Measurements from ENCODE around the gene ZNF154.
A peak's percentile ranks its signal among the peaks of the same experiment; 100 is the strongest.

Gene ZNF154

DNA sequence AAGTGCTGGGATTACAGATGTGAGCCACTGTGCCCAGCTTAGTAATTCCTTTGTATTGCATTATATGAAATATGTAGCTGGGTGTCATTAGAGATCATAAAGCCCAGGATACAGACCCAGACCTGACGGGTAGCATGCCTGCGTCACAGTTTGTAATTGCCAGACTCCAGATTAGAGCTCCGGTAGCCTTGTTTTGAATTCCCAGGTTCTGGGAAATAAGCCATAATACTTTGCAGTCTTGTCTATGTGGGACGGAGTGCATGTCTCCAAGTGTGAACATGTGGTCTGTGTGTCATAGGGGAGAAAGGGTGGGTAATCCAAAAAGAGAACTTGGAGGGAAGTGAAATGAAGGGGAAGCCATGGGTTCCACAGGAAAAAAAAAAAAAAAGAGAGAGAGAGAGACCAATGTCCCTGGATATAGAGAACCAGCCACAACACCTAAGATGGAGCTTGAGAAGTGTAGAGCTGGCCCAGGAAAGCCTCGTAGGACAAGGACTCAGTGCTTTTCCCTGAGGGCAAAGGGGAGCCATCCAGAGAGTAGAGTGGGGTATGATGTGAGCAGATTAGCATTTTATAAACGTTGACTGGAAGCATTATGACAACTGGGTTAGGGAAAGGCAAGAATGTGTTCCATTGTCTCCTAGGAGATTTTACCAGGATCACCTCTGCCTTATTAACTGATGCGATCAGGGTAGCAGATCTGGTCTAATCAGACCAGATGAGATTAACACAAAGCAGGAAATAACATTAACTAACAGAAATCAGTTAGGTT, 37.7 kb downstream of the ZNF154 start:
- Histone ChIP-seq H3K4me1 (ENCODE audit: control insufficient read depth, insufficient read depth, low read length) (no peaks in the 10 kb centered on the region), H3K9me3 (ENCODE audit: control insufficient read depth, insufficient read depth, low read length) (no peaks in the 10 kb centered on the region), H3K4me3 (ENCODE audit: low read depth, low read length) (no peak overlapping the region), H3K36me3 (ENCODE audit: control insufficient read depth, insufficient read depth, low read length) (no peaks in the 10 kb centered on the region), H3K27me3 (ENCODE audit: control insufficient read depth, insufficient read depth, low read length) (peaks cover 7% of the 10 kb centered on the region), H3K9ac (ENCODE audit: low read depth, low read length) (no peak overlapping the region)

DNA sequence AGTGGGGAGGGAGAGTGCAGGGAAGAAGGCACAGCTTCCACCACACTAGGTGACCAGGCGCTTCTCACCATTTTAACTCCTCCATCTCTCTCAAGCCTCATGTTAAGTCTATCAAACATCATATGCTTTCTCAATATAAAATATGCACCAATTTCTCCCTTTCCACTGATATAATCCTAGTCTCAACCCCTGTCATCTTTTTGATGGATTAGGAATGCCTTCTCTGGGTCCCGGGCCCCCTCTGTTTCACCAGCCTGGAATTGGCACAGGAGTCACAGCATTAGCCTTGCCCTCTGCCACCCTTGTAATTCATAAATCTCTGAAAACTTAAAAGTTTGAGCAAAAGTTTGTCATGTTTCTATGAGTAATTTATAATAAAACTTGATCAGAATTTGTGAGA, 40.4 kb downstream of the ZNF154 start, which contains the start of gene ZSCAN4:
Gene ZSCAN4, plus strand, starts transcription at position 301 of the 400 bp plus-strand sequence. CDS start 7,211 bp downstream, outside the sequence.
- no peak within 1 kb of the TSS for H3K9ac ChIP-seq (ENCODE audit: low read depth, low read length)
- peaks cover 2% of the 10 kb centered on the region for H3K4me1 ChIP-seq (ENCODE audit: control insufficient read depth, insufficient read depth, low read length)
- H3K4me3 ChIP-seq (ENCODE audit: low read depth, low read length), result no peak within 1 kb of the TSS
- no peaks in the 10 kb centered on the region for H3K36me3 ChIP-seq (ENCODE audit: control insufficient read depth, insufficient read depth, low read length)
- peaks cover 11% of the 10 kb centered on the region for H3K27me3 ChIP-seq (ENCODE audit: control insufficient read depth, insufficient read depth, low read length)
- no peaks in the 10 kb centered on the region for H3K9me3 ChIP-seq (ENCODE audit: control insufficient read depth, insufficient read depth, low read length)

DNA sequence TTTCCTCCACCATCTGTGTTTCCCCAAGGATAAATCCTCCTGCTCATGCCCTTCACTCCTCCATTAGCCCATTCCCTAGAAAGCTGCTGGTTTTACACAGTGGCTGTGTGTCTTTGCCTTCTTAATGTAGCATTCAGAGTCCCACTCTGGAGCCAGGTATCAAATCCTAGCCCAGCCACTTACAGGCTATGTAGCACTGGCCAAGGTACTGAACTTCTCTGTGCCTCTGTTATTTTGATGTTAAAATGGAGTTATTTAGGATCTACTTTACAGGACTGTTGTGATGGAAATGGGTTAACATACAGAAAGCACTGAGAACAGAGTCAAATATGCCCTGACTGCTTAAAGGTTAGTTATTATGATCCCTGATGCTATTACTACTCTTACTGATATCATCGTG, 41.8 kb downstream of the ZNF154 start:
- H3K4me1 ChIP-seq (ENCODE audit: control insufficient read depth, insufficient read depth, low read length), result peaks cover 2% of the 10 kb centered on the region
- H3K9me3 ChIP-seq (ENCODE audit: control insufficient read depth, insufficient read depth, low read length), result no peaks in the 10 kb centered on the region
- no peaks in the 10 kb centered on the region for H3K36me3 ChIP-seq (ENCODE audit: control insufficient read depth, insufficient read depth, low read length)
- no peak overlapping the region for H3K4me3 ChIP-seq (ENCODE audit: low read depth, low read length)
- peaks cover 14% of the 10 kb centered on the region for H3K27me3 ChIP-seq (ENCODE audit: control insufficient read depth, insufficient read depth, low read length)
- H3K9ac ChIP-seq (ENCODE audit: low read depth, low read length), result no peak overlapping the region

DNA sequence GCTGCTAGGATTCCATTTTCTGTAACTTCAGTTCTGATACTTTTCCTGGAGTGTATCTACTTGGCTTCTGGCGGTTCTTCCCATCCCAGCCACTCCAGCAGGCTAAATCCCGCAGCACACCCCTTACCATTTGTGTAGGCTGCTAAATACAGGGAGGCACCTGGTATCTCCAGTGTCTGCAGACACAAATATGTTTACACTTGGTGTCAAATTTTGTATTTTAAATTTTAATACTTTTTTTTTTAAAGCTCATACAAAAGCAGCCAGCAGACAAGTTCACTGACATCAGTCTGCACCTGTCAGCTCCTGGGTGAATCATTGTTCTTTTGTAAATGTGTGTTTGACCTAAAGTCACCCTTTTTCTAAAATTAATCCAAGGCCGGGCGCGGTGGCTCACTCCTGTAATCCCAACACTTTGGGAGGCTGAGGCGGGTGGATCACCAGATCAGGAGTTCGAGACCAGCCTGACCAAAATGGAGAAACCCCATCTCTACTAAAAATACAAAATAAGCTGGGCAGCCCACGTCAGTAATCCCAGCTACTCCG, 43.7 kb downstream of the ZNF154 start:
- Histone ChIP-seq H3K9me3 (ENCODE audit: control insufficient read depth, insufficient read depth, low read length) (no peaks in the 10 kb centered on the region), H3K9ac (ENCODE audit: low read depth, low read length) (no peak overlapping the region), H3K36me3 (ENCODE audit: control insufficient read depth, insufficient read depth, low read length) (no peaks in the 10 kb centered on the region), H3K4me1 (ENCODE audit: control insufficient read depth, insufficient read depth, low read length) (peaks cover 2% of the 10 kb centered on the region), H3K27me3 (ENCODE audit: control insufficient read depth, insufficient read depth, low read length) (peaks cover 19% of the 10 kb centered on the region), H3K4me3 (ENCODE audit: low read depth, low read length) (no peak overlapping the region)

DNA sequence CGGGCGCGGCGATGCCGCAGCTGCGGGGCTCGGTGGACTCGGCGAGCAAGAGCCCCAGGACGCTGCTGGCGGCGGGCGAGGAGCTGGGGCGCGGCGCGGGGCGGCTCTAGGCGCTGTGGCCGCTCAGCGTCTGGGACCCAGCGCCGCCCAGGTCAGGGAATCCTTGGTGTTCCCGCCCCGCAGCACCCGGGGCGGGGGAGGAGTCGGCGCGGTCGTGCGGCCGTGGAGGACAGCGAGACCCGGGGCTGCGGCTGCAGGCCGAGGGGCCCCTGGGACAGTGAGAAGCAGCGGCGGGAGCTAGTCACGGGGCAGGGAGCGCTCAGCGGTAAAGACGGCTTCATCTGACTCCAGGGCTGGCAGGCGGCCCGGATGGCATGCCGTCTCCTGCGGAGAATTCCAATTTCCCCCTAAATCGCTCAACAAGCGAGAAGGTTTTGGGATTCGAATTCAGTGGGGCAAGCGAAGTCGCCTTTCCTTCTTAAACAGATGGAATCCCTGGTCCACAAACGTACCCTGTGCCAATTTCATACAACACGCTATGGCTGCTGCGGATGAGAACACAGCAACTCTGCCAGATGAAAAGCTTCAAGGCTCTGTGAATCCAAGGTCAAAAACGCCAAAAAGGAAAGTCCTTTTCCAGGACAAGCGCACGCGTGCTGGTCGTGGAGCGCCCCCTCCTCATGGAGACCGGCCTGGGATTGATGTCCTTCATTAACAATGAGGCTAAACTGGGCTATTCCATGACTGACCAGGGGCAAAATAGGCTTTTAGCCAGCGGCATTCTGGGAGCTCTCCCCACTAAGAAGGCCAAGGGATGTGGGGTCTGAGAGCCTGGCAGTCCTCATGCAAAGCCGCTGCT, 44.5 kb downstream of the ZNF154 start:
- peak overlapping the region; percentile 52 for H3K4me3 ChIP-seq (ENCODE audit: low read depth, low read length)
- peak overlapping the region; percentile 47 for H3K9ac ChIP-seq (ENCODE audit: low read depth, low read length)

DNA sequence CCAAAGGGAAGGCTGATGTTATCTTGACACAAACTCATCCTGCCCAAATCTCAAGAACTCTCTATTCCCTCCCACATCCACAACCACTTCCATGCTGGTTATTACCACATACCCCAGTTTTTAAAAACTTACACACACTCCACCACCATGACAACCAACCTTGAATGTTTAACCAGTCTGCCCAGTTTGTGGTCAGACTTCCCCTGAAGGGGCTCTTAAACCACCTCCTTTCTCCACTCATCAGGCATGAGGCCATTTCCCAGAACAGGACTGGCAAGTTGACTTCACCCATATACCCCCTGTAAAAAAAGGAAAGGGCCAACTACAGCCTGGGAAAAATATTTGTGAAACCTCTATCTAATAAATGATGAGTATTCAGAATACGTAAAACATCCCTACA, 52.7 kb downstream of the ZNF154 start:
- Histone ChIP-seq H3K4me3 (ENCODE audit: low read depth, low read length) (no peak overlapping the region), H3K36me3 (ENCODE audit: control insufficient read depth, insufficient read depth, low read length) (no peaks in the 10 kb centered on the region), H3K9ac (ENCODE audit: low read depth, low read length) (no peak overlapping the region), H3K27me3 (ENCODE audit: control insufficient read depth, insufficient read depth, low read length) (peaks cover 25% of the 10 kb centered on the region), H3K9me3 (ENCODE audit: control insufficient read depth, insufficient read depth, low read length) (no peaks in the 10 kb centered on the region), H3K4me1 (ENCODE audit: control insufficient read depth, insufficient read depth, low read length) (no peaks in the 10 kb centered on the region)

More for the DNA sequence above, 44.5 kb downstream of the ZNF154 start:
- H3K9me3 ChIP-seq (ENCODE audit: control insufficient read depth, insufficient read depth, low read length), result no peaks in the 10 kb centered on the region
- peaks cover 2% of the 10 kb centered on the region for H3K4me1 ChIP-seq (ENCODE audit: control insufficient read depth, insufficient read depth, low read length)
- H3K36me3 ChIP-seq (ENCODE audit: control insufficient read depth, insufficient read depth, low read length), result no peaks in the 10 kb centered on the region
- H3K27me3 ChIP-seq (ENCODE audit: control insufficient read depth, insufficient read depth, low read length), result peaks cover 27% of the 10 kb centered on the region

DNA sequence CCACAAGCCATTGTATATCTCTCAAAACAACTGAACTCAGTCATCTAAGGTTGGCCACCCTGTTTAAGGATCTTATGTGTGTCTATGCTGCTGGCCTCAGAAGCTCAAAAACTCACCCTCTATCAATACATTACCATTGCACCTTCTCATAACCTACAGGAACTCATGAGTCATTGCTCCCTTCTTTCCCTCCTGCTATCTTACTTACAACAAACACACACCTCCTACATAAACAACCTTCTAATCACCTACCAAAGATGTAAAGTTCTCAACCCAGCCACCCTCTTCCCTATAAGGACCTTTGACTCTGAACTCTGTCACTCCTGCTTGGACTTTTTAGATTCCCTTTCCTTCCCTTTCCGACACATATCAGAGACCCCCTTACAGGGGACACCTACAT, 53.6 kb downstream of the ZNF154 start:
- no peaks in the 10 kb centered on the region for H3K36me3 ChIP-seq (ENCODE audit: control insufficient read depth, insufficient read depth, low read length)
- no peaks in the 10 kb centered on the region for H3K4me1 ChIP-seq (ENCODE audit: control insufficient read depth, insufficient read depth, low read length)
- peaks cover 16% of the 10 kb centered on the region for H3K27me3 ChIP-seq (ENCODE audit: control insufficient read depth, insufficient read depth, low read length)
- no peak overlapping the region for H3K9ac ChIP-seq (ENCODE audit: low read depth, low read length)
- no peaks in the 10 kb centered on the region for H3K9me3 ChIP-seq (ENCODE audit: control insufficient read depth, insufficient read depth, low read length)
- no peak overlapping the region for H3K4me3 ChIP-seq (ENCODE audit: low read depth, low read length)

DNA sequence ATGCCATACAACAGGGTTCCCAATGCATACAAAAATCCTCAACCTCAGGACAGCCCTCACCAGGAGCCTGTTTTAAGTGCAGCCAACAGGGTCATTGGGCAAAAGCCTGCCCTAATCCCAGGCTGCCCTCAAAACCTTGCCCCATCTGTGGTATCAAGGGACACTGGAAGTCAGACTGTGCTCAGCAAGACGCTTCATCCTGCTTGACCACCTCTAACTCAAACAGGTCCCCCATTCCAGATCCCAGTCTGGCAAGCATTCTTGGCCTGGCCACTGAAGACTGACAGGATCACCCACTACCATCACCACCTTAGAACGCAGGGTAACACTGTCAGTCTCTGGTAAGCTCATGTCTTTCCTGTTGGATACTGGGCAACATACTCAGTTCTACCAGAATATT, 55.3 kb downstream of the ZNF154 start:
- Histone ChIP-seq H3K9me3 (ENCODE audit: control insufficient read depth, insufficient read depth, low read length) (no peaks in the 10 kb centered on the region), H3K4me3 (ENCODE audit: low read depth, low read length) (no peak overlapping the region), H3K36me3 (ENCODE audit: control insufficient read depth, insufficient read depth, low read length) (no peaks in the 10 kb centered on the region), H3K4me1 (ENCODE audit: control insufficient read depth, insufficient read depth, low read length) (no peaks in the 10 kb centered on the region), H3K9ac (ENCODE audit: low read depth, low read length) (no peak overlapping the region), H3K27me3 (ENCODE audit: control insufficient read depth, insufficient read depth, low read length) (no peaks in the 10 kb centered on the region)

DNA sequence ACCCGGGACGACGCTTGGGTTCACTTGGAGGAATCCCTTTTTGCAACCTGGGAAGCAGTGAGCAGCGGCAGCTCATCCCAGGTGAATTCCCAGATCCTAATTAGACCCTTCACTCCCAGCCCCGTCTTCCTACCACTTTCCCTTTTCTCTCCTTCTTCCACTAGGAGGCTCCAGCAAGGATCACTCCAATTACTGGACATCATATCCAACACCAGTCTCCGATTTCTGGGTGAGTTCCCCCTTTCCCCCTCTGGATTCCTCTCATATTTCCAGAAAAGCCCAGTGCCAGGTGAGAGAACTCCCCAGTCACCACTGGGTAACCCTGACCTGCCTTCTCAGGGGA, 57.4 kb downstream of the ZNF154 start:
- Histone ChIP-seq H3K9ac (ENCODE audit: low read depth, low read length) (no peak overlapping the region), H3K4me3 (ENCODE audit: low read depth, low read length) (no peak overlapping the region)

DNA sequence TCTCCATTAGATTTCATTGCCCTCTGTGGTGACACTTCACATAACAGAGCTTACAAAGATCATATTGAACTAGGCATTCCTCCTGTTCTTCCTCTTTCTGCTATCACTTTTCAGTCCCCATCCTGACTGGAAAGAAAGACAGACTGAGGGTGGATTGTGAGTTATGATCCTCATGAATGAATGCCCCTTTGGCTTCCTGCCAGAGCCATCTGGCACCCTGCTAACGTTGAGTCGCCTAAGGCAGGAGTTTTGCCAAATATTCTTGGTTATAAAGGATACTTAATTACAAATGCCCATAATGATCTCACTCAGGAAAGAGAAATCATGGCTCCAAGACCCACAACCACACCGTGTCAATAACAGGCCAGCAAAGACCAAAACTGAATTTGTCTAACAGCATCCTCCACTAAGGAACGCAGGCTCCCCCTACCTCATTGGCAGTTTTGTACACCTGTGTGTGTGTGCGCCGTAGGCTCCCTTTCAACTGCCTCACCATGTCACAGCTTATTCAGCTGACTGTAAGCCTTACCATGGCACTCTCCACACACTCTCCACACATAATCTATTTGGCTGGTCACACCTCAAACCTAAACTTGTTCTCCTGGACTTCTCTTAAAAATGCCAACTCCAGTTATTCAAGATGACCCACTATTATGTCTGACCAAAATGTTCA, 60.5 kb downstream of the ZNF154 start:
- no peaks in the 10 kb centered on the region for H3K9me3 ChIP-seq (ENCODE audit: control insufficient read depth, insufficient read depth, low read length)
- no peaks in the 10 kb centered on the region for H3K27me3 ChIP-seq (ENCODE audit: control insufficient read depth, insufficient read depth, low read length)
- H3K9ac ChIP-seq (ENCODE audit: low read depth, low read length), result no peak overlapping the region
- H3K4me3 ChIP-seq (ENCODE audit: low read depth, low read length), result no peak overlapping the region
- no peaks in the 10 kb centered on the region for H3K4me1 ChIP-seq (ENCODE audit: control insufficient read depth, insufficient read depth, low read length)
- no peaks in the 10 kb centered on the region for H3K36me3 ChIP-seq (ENCODE audit: control insufficient read depth, insufficient read depth, low read length)

More for the DNA sequence above, 57.4 kb downstream of the ZNF154 start:
- Histone ChIP-seq H3K9me3 (ENCODE audit: control insufficient read depth, insufficient read depth, low read length) (no peaks in the 10 kb centered on the region), H3K36me3 (ENCODE audit: control insufficient read depth, insufficient read depth, low read length) (no peaks in the 10 kb centered on the region), H3K27me3 (ENCODE audit: control insufficient read depth, insufficient read depth, low read length) (no peaks in the 10 kb centered on the region), H3K4me1 (ENCODE audit: control insufficient read depth, insufficient read depth, low read length) (no peaks in the 10 kb centered on the region)
